ENCODE results near the gene IFTAP.

GRCh38 chr11:36700246-36700645 lies 105.9 kb downstream of the IFTAP start:
- TF ChIP-seq POLR2A (IDR thresholded peaks at IDR 0.05) = no peak
- TF ChIP-seq, protein P1, sequence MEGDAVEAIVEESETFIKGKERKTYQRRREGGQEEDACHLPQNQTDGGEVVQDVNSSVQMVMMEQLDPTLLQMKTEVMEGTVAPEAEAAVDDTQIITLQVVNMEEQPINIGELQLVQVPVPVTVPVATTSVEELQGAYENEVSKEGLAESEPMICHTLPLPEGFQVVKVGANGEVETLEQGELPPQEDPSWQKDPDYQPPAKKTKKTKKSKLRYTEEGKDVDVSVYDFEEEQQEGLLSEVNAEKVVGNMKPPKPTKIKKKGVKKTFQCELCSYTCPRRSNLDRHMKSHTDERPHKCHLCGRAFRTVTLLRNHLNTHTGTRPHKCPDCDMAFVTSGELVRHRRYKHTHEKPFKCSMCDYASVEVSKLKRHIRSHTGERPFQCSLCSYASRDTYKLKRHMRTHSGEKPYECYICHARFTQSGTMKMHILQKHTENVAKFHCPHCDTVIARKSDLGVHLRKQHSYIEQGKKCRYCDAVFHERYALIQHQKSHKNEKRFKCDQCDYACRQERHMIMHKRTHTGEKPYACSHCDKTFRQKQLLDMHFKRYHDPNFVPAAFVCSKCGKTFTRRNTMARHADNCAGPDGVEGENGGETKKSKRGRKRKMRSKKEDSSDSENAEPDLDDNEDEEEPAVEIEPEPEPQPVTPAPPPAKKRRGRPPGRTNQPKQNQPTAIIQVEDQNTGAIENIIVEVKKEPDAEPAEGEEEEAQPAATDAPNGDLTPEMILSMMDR (IDR thresholded peaks at IDR 0.05) = no peak
- no peak for TF ChIP-seq EP300 (IDR thresholded peaks at IDR 0.05)
